Measurements from ENCODE around the gene SLC37A4. TPM values are rescaled to one million over a fixed set of nuclear protein-coding genes. Genes with fewer than 3 reads are reported as not detected.

The SLC37A4 gene
- polyA plus RNA-seq, 1 donor from 2014 or later, result 23.5 TPM

GRCh38 chr11:119016216-119017009 is 14.3 kb downstream of the SLC37A4 start:
- H3K79me2 ChIP-seq (replicated peaks; ENCODE audit: insufficient read depth, low read length), result peaks cover 45% of the 10 kb centered on the region
- no peak overlapping the region for H3K4me2 ChIP-seq (ENCODE audit: low read length)
- no peak overlapping the region for H3K9ac ChIP-seq (ENCODE audit: low read length)
- no peaks in the 10 kb centered on the region for H4K20me1 ChIP-seq (ENCODE audit: insufficient read depth)
- H3K27ac ChIP-seq (ENCODE audit: low read length), result no peak overlapping the region
- H3K4me3 ChIP-seq (ENCODE audit: low read length), result peak overlapping the region; percentile 75
- H3K27me3 ChIP-seq (ENCODE audit: insufficient read depth, low read depth, low read length), result no peaks in the 10 kb centered on the region
- H3K9me3 ChIP-seq (ENCODE audit: low read length), result no peaks in the 10 kb centered on the region
- peaks cover 12% of the 10 kb centered on the region for H3K36me3 ChIP-seq (ENCODE audit: insufficient read depth, low read length)
- TF ChIP-seq MXI1 (conservative IDR thresholded peaks at IDR 0.05; ENCODE audit: poor library complexity, severe bottlenecking), result no peak
- no peak for TF ChIP-seq POLR2AphosphoS5 (IDR thresholded peaks at IDR 0.05)
- no peak for TF ChIP-seq EZH2 (IDR thresholded peaks at IDR 0.05; ENCODE audit: borderline replicate concordance, insufficient read depth, low read length, poor library complexity, severe bottlenecking)
- no peak for TF ChIP-seq SMC3 (conservative IDR thresholded peaks at IDR 0.05; ENCODE audit: poor library complexity)
- TF ChIP-seq, protein P1, sequence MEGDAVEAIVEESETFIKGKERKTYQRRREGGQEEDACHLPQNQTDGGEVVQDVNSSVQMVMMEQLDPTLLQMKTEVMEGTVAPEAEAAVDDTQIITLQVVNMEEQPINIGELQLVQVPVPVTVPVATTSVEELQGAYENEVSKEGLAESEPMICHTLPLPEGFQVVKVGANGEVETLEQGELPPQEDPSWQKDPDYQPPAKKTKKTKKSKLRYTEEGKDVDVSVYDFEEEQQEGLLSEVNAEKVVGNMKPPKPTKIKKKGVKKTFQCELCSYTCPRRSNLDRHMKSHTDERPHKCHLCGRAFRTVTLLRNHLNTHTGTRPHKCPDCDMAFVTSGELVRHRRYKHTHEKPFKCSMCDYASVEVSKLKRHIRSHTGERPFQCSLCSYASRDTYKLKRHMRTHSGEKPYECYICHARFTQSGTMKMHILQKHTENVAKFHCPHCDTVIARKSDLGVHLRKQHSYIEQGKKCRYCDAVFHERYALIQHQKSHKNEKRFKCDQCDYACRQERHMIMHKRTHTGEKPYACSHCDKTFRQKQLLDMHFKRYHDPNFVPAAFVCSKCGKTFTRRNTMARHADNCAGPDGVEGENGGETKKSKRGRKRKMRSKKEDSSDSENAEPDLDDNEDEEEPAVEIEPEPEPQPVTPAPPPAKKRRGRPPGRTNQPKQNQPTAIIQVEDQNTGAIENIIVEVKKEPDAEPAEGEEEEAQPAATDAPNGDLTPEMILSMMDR (IDR thresholded peaks at IDR 0.05; ENCODE audit: poor library complexity, severe bottlenecking), result no peak
- TF ChIP-seq RAD21 (conservative IDR thresholded peaks at IDR 0.05), result no peak
- no peak for TF ChIP-seq REST (IDR thresholded peaks at IDR 0.05; ENCODE audit: borderline replicate concordance)
- no peak for TF ChIP-seq EP300 (conservative IDR thresholded peaks at IDR 0.05; ENCODE audit: poor library complexity, severe bottlenecking)
- no peak for TF ChIP-seq TAF1 (IDR thresholded peaks at IDR 0.05; ENCODE audit: low read depth)
- H3F3A ChIP-seq (ENCODE audit: insufficient read depth, low read length, poor library complexity, severe bottlenecking), result no peaks in the 10 kb centered on the region
- no peaks in the 10 kb centered on the region for H3K9me2 ChIP-seq (ENCODE audit: insufficient read depth, low read length)
- H2AFZ ChIP-seq (ENCODE audit: low read depth, low read length), result no peak overlapping the region

GRCh38 chr11:119015054-119015611 is 15.5 kb downstream of the SLC37A4 start:
- H3K36me3 ChIP-seq (ENCODE audit: insufficient read depth, low read length), result peaks cover 12% of the 10 kb centered on the region
- H2AFZ ChIP-seq (ENCODE audit: low read depth, low read length), result no peak overlapping the region
- H4K20me1 ChIP-seq (ENCODE audit: insufficient read depth), result no peaks in the 10 kb centered on the region
- H3K4me3 ChIP-seq (ENCODE audit: low read length), result no peak overlapping the region
- H3K9ac ChIP-seq (ENCODE audit: low read length), result no peak overlapping the region
- TF ChIP-seq TAF1 (IDR thresholded peaks at IDR 0.05; ENCODE audit: low read depth) (no peak), EZH2 (IDR thresholded peaks at IDR 0.05; ENCODE audit: borderline replicate concordance, insufficient read depth, low read length, poor library complexity, severe bottlenecking) (no peak), RAD21 (conservative IDR thresholded peaks at IDR 0.05) (no peak)
- TF ChIP-seq, protein P1 (IDR thresholded peaks at IDR 0.05; ENCODE audit: poor library complexity, severe bottlenecking), result no peak
- no peak overlapping the region for H3K4me2 ChIP-seq (ENCODE audit: low read length)
- H3K27me3 ChIP-seq (ENCODE audit: insufficient read depth, low read depth, low read length), result no peaks in the 10 kb centered on the region
- no peaks in the 10 kb centered on the region for H3K9me3 ChIP-seq (ENCODE audit: low read length)
- no peaks in the 10 kb centered on the region for H3K9me2 ChIP-seq (ENCODE audit: insufficient read depth, low read length)
- peaks cover 34% of the 10 kb centered on the region for H3K79me2 ChIP-seq (replicated peaks; ENCODE audit: insufficient read depth, low read length)
- no peaks in the 10 kb centered on the region for H3F3A ChIP-seq (ENCODE audit: insufficient read depth, low read length, poor library complexity, severe bottlenecking)
- no peak overlapping the region for H3K27ac ChIP-seq (ENCODE audit: low read length)

Data from neural cell (in vitro differentiated cells).